ENCODE measurements around the gene CUX1.

Gene CUX1

GRCh38 chr7:101775181-101775580, 42.2 kb upstream of the CUX1 start:
- no peak overlapping the region for H3K4me3 ChIP-seq (IDR thresholded peaks at IDR 0.05; ENCODE audit: insufficient read depth, low read depth, low read length)
- H3K4me2 ChIP-seq = no peak overlapping the region
- no peaks in the 10 kb centered on the region for H4K20me1 ChIP-seq (ENCODE audit: insufficient read depth)
- H3K79me2 ChIP-seq (ENCODE audit: insufficient read depth, low read depth) = no peaks in the 10 kb centered on the region
- no peak overlapping the region for H3K9ac ChIP-seq
- H3K27ac ChIP-seq = no peak overlapping the region
- H3K4me1 ChIP-seq (ENCODE audit: low read depth, poor library complexity, severe bottlenecking) = no peaks in the 10 kb centered on the region
- no peak for TF ChIP-seq CTCF (conservative IDR thresholded peaks at IDR 0.05; ENCODE audit: low read depth, low read length)
- H3K36me3 ChIP-seq (ENCODE audit: insufficient read depth) = no peaks in the 10 kb centered on the region
- no peak overlapping the region for H2AFZ ChIP-seq (ENCODE audit: low read depth)
- no peaks in the 10 kb centered on the region; the same call in 1 of the 2 replicates for H3K27me3 ChIP-seq (ENCODE audit: insufficient read depth, low read depth)

GRCh38 chr7:101778026-101778580, 39.3 kb upstream of the CUX1 start:
- TF ChIP-seq CTCF (conservative IDR thresholded peaks at IDR 0.05; ENCODE audit: low read depth, low read length) = no peak
- no peak overlapping the region for H2AFZ ChIP-seq (ENCODE audit: low read depth)
- H3K36me3 ChIP-seq (ENCODE audit: insufficient read depth) = no peaks in the 10 kb centered on the region
- no peaks in the 10 kb centered on the region for H4K20me1 ChIP-seq (ENCODE audit: insufficient read depth)
- no peaks in the 10 kb centered on the region for H3K4me1 ChIP-seq (ENCODE audit: low read depth, poor library complexity, severe bottlenecking)
- H3K4me3 ChIP-seq (IDR thresholded peaks at IDR 0.05; ENCODE audit: insufficient read depth, low read depth, low read length) = no peak overlapping the region
- H3K4me2 ChIP-seq = no peak overlapping the region
- H3K27ac ChIP-seq = no peak overlapping the region
- H3K9ac ChIP-seq = no peak overlapping the region
- no peaks in the 10 kb centered on the region; the same call in 1 of the 2 replicates for H3K27me3 ChIP-seq (ENCODE audit: insufficient read depth, low read depth)
- H3K79me2 ChIP-seq (ENCODE audit: insufficient read depth, low read depth) = no peaks in the 10 kb centered on the region

GRCh38 chr7:101779267-101779666, 38.2 kb upstream of the CUX1 start:
- H3K4me2 ChIP-seq = no peak overlapping the region
- H3K36me3 ChIP-seq (ENCODE audit: insufficient read depth) = no peaks in the 10 kb centered on the region
- H2AFZ ChIP-seq (ENCODE audit: low read depth) = no peak overlapping the region
- TF ChIP-seq CTCF (conservative IDR thresholded peaks at IDR 0.05; ENCODE audit: low read depth, low read length) = no peak
- no peak overlapping the region for H3K27ac ChIP-seq
- H3K9ac ChIP-seq = no peak overlapping the region
- H3K4me3 ChIP-seq (IDR thresholded peaks at IDR 0.05; ENCODE audit: insufficient read depth, low read depth, low read length) = no peak overlapping the region
- H3K27me3 ChIP-seq (ENCODE audit: insufficient read depth, low read depth) = no peaks in the 10 kb centered on the region; the same call in 1 of the 2 replicates
- no peaks in the 10 kb centered on the region for H4K20me1 ChIP-seq (ENCODE audit: insufficient read depth)
- H3K79me2 ChIP-seq (ENCODE audit: insufficient read depth, low read depth) = no peaks in the 10 kb centered on the region
- no peaks in the 10 kb centered on the region for H3K4me1 ChIP-seq (ENCODE audit: low read depth, poor library complexity, severe bottlenecking)

GRCh38 chr7:101780281-101780680, 37.1 kb upstream of the CUX1 start:
- H3K27ac ChIP-seq = no peak overlapping the region
- no peaks in the 10 kb centered on the region for H3K79me2 ChIP-seq (ENCODE audit: insufficient read depth, low read depth)
- H2AFZ ChIP-seq (ENCODE audit: low read depth) = no peak overlapping the region
- H3K36me3 ChIP-seq (ENCODE audit: insufficient read depth) = no peaks in the 10 kb centered on the region
- no peaks in the 10 kb centered on the region; the same call in 1 of the 2 replicates for H3K27me3 ChIP-seq (ENCODE audit: insufficient read depth, low read depth)
- no peak overlapping the region for H3K9ac ChIP-seq
- no peak for TF ChIP-seq CTCF (conservative IDR thresholded peaks at IDR 0.05; ENCODE audit: low read depth, low read length)
- no peak overlapping the region for H3K4me3 ChIP-seq (IDR thresholded peaks at IDR 0.05; ENCODE audit: insufficient read depth, low read depth, low read length)
- no peaks in the 10 kb centered on the region for H3K4me1 ChIP-seq (ENCODE audit: low read depth, poor library complexity, severe bottlenecking)
- no peak overlapping the region for H3K4me2 ChIP-seq
- H4K20me1 ChIP-seq (ENCODE audit: insufficient read depth) = no peaks in the 10 kb centered on the region

Measured in KMS-11 (cell line).